HG02981 (cell line): ENCODE measurements around the gene MARK3.
A peak's percentile ranks its signal among the peaks of the same experiment; 100 is the strongest.
"Not testable (repeated sequence)": the region's sequence is repeated elsewhere in the genome, so short reads cannot be mapped to it uniquely, and the experiment has no call there.

ENCODE experiments used
- ATAC-seq: cut with Tn5 transposase; IDR thresholded peaks from one replicate; pipeline ENCODE4 v1.9.1; 2021; ENCODE audit warnings: mild to moderate bottlenecking, moderate library complexity; ENCODE audit not compliant: unreplicated experiment

The MARK3 gene

DNA sequence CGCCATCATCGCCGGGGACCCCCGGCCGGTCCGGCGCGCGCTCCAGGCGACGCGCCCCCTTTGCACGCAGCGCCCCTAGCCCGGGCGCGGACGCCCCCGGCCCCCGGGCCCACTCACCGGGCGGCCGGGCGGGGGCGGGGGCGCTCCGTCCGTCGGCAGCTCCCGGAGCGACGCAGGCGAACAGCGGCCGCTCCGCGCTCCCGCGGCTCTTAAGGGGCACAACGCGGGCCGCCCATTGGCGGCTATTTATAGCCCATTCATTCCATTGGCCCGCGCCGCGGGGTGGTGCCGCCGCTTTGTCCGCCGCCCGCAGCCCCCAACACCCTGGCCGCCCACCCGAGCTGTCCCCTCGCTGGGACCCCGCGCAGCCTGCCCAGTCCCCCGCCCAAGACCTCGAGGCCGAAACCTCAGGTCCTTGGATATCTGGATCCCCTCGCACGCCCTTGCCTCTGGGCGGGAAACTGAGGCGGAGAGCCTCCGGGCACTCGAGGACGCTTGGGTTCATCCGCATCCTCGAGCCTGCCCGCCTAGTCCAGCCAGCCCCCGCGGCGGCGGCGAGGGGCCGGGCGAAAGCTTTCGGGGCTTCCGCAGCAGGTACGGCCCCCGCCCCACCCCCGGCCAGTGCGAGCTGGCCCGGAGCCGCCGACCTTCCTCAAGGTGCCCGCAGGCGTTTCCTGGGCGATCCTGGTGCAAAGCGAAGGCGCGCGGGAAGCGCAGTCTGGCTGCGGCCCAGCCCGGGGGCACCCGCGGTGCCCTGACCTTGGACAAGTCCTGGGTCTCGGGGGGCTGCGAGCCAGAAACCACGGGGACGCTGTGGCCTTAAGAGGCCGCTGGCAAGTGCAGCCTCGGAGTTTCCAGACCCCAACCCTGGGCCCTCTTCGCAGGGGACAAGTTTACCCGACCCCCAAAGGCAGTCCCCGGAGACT lies 137.7 kb downstream of the MARK3 start, which contains the start of gene CKB:
CKB (minus strand) TSS at position 182 of the 926 bp plus-strand sequence. CDS start 337 bp downstream, outside the sequence.
- ATAC-seq: no peak

DNA sequence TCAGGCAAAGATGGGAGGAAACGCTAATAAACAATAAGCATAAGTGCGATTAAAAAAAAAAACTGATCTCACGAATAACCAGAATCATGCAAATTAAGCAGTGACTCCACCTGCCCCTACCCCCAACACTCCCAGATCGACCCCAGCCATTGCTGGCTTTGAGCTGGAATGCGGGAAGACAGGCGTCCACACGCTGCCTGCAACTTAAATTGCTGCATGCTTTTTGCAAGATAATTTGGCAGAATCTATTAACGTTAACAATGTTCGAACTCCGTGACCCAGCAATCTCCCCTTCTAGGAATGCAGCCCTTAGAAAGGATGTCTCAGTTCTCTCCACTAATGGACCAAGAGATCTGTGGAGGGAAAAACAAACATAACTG lies 138.3 kb downstream of the MARK3 start:
- ATAC-seq: no peak

DNA sequence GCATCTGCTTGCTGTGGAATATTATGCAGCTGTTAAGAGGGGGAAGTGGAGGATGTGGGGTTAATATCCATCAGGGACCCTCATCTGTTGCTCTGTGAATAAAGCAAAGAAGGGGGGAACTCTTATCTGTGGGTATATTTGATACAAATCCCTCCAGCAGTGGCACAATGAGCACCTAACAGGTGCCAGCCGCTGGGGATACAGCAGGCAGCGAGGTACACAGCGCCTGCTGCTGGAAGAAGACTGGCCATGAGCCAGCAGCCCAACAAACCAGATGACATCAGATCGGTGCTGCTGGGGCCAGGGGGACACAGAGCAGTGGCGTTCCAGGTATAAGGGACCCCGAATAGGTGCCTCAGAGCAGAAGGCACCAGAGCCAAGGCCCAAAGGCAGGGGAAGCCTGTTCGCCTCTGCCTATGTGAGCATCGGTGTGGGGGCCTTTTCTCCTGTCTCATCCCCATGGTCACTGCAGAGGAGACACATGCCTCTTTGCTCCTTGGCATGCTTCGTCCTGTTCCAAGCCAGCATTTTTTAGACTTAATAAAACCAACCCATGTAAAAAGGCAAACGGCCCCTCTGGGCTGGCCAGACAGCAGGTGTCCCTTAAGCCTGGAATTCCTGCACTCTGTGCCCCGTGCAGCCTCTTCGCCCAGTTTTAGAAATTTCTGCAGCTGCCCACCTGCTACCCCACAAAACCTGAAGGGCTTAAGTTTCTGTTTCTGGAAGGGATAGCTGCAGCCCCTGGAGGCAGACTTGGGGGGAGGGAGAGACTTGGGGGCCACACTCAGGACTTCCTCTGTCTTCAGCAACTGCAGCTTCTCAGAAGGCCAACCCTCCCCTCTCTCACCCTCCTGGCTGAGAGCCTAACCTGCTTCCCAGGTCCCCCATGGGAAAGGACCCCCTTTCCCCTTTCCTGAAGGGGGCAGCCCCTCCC lies 139.1 kb downstream of the MARK3 start:
- no peak for ATAC-seq

DNA sequence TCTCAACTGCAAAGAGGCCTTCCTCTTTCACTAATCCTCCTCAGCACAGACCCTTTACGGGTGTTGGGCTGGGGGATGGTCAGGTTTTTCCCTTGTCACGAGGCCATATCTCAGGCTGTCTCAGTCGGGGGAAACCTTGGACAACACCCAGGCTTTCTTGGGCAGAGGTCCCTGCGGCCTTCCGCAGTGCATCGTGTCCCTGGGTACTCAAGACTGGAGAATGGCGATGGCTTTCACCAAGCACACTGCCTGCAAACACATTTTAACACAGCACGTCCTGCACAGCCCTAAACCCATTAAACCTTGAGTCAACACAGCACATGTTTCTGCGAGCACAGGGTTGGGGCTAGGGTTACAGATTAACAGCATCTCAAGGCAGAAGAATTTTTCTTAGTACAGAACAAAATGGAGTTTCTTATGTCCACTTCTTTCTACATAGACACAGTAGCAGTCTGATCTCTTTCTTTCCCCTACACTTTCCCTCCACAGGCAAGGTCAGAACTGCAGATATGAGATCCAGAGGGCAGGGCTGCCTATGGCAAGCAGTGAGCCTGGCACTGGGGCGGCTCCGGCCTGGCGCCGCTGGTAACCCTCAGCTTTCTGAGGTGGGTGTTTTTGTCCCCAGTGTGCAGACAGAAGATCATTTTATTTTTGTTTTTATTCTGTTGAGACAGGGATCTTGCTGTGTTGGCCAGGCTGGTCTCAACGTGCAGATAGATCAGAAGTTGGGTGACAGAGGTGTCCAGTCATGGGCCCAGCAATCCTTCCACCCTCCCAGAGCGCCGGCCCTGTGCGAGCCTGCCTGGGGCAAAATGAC lies 140.4 kb downstream of the MARK3 start:
- not testable (repeated sequence) for ATAC-seq

DNA sequence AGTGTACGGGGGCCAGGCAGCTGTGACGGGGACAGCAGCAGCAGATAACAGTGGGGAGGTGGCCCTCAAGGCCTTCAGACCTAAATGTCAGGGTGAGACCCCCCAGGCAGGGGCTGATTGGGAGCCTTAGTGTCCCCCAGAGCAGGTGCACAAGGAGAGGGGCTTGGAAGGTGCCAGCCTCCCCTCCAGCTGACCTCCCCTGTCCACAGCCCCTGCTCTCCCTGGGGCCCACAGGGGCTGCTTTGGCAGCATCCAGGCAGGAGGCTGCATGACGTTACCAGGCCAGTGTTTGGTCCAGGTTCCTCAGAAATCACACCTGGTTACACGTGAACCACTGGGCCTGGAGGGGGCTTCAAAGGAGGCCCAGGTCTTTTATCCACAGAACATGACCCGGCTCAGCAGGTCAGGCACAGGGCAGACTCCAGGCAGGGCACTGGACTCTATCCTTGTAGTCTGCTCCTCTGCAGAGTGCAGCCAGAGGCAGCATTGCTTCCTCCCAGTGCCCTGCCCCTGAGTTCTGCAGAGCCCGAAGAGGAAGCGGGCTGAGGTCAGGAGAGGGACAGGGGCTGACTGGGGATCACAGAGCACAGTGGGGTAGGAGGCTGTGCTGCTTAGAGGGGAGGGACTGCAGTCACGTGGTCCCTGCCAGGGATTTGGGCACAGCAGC lies 141.2 kb downstream of the MARK3 start:
- ATAC-seq: no peak

DNA sequence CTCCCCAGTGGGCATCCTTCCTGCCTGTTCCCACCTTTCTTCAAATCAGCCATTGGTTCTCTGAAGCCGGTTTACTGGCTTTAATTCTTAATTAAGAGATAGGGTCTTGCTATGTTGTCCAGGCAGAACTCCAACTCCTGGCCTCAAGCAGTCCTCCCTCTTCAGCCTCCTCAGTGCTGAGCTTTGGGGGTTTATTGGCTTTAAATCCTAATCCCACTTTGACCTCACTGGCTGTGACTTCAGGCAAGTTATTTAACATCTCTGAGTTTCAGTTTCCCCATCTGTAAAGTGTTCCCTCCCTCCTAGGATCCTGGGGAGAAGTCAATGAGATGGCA lies 141.7 kb downstream of the MARK3 start:
- ATAC-seq: no peak

DNA sequence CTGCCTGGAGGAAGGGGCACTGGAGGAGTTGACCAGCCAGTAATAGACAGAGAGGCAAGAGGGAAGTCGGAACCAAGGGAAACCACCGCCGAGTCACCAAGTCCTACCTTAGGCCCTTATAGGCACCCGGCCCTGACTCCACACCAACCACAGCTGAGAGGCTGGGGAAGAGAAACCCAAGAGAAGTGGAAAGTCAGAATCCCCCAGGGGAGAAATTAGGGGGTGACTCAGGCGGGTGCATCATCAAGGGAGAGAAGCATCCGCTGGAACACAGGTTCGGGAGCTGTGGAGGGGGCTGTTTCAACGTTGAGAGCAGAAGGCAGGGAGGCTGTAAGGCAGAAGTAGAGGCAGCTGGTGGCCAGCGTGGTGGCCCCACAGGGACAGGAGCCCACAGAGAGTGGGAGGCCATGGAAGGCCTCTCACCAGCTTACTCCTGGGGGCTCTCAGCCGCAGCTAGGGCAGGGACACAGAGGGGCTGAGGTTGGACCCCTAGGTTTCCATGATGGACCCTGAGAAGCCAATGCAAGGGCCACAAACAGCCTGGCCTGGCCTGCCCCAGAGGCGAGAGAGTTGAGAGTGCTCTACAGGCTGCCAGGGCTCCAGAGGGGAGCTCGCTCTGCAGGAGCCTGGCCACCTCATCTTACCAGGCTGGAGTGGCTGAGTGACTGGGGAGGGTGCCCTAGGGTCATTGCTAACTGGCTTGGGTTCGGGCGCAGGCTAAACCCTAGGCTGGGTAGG lies 142.4 kb downstream of the MARK3 start:
- peak; percentile 65 for ATAC-seq

DNA sequence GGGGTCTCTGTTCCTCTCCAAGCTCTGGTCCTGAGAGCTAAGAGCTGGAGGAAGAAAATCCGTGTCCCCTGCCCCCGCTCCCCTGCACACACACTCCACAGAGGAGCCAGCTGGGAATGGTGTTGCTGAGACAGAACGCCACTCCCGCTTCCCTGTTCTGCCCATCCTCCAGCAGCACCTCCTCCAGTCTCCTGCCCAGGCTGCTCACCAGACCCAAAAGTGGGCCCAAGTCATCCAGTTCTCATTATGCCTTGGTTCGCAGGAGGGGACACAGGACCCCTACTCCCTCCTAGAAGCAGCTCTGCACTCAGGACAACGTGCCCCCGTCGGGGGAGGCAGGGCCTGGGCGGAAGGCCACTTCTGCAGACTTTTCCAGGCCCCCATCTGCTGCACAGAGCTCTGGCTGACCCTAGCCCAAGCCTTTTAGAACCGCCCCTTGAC lies 143.0 kb downstream of the MARK3 start:
- ATAC-seq: no peak

DNA sequence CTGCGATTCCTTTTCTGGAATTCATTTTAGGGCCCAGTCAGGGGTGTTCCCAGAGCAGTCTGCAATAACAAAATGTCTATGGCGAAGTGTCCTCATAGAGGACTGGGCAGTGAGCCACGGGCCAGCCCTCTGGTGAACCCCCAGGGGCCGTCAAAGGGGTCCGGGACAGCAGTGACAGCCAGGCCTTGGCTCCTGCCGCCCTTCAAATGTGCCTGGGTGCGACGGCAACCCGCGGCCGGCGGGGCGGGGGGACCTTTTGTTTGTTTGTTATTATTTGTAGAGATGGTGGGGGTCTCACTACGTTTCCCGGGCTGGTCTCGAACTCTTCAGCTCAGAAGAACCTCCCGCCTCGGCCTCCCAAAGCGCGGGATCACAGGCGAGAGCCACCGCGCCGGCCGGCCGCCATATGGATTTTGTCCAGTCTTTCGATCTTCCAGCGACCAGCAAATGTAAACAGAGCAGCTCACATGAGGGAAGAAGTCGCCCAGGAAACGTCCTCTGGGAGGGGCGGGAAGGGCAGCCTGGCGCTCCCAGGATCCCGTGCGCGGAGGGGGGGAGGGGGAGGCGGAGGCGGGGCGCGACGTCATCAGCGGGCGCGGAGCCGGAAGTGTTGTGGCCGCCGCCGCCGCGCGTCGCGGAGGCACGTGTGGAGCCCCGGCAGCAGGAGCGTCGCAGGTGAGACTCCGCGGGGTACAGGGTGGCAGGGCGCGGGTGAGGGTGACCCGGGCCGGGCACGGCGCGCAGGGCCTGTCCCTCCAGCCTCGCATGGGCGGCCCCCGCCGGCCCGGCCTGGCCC lies 143.6 kb downstream of the MARK3 start, which contains the start of gene TRMT61A:
TRMT61A (plus strand) TSS at position 610 of the 796 bp plus-strand sequence. CDS start 783 bp downstream, outside the sequence.
- no peak for ATAC-seq

DNA sequence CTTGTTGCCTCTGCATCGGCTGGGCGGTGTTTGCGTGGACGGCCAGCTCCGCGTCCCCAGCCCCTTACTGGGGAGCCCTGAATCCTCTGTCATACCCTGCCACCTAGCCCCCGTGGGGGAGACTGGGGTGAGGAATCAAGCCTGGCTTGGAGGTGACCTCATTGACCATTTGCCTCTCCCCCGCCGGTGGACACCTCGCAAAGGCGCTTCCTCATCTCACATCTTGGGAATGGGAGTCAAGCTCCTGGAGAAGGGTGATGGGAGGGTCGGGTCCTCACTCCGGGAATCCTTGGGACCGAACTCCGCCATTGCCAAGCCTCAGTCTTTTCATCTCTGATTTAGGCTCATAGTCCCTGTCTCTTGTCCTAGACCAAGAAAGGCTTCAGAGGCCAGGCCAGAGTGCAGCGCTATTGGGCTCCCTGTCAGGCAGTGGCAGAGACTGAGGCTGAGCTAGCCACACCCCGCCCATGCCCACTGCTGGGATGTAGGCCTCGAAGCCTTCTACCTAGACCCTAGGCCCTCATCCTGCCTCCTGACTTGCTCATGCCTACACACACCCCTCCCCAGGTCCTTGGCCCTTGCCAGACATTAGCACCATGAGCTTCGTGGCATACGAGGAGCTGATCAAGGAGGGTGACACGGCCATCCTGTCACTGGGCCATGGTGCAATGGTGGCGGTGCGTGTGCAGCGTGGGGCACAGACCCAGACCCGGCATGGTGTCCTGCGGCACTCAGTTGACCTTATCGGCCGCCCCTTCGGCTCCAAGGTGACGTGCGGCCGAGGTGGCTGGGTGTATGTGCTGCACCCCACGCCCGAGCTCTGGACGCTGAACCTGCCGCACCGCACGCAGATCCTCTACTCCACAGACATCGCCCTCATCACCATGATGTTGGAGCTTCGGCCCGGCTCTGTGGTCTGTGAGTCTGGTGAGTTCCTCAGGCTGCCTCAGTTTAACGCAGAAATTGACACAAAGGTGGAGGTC lies 144.5 kb downstream of the MARK3 start:
- no peak for ATAC-seq

DNA sequence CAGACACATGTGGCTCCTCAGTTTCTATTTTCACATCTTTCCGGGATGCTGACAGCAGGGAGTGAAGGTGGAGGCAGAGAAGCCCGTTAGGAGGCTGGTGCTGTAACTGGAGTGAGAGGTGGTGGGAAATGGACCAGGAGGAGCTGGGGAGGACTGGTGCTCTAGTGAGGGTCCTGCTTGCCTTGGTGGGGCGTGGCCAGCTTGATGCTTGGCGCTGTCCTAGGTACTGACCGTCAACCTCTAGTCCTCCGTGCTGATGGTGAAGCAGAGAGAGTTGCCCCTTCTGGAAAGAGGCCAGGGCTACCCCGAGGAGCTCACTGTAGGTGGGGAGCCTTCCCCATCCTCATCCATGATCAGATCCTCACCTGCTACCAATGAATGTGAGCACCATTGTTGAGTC lies 145.2 kb downstream of the MARK3 start:
- ATAC-seq: no peak

DNA sequence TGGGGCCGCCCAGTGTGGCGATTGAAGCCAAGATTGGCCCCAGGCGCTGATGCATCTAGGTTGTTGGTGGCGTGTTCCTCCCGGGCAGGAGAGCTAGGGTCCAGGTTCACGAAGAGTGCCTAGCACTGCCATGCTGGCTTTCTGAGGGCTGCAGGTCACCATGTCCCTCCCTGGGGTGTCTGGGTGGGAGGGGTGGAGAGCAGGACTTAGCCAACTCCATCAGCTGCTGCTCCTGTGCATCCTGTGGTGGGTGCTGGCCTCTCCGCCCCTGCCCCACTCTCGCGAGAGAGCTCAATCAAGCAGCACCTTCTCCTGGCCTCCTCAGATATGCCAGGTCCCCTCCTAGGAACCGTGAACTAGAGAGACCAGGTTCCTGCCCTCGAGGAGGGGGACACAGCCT lies 145.6 kb downstream of the MARK3 start:
- no peak for ATAC-seq

DNA sequence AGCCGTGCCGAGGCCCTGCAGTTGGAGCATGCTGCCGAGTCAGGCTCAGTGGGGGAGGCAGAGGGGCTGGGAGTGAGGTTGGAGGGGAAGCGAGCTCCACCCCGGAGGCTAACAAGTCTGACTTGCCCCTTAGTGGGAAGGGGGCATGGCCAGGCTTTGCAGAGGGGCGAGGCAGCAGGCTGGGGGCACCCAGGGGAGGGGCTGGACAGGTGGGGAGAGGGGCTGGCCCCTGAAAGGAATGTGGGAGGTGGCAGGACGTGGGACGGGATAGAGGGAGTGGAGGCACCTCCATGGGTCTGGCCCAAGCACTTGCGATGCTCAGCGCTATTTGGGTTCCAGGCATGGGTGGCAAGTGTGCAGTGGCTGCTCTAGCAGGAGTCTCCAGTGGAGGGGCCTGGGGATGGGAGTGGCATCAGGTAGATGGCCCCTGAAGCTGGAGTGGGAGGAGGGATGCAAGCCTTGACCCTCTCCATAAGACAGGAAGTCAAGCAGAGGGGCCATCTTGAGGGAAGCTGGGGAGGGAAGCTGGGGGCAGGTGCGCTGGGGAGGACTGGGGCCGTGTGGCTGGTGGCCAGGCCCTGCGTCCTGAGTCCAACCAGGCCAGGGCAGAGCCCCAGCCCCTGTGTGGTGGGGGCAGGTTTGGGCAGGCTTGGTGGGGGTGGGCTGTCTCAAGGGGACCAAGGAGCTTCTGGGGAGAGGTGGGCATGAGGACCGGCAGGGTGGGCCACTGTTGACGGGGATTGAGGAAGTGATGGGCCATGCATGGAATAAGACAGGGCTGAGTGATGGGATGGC lies 146.4 kb downstream of the MARK3 start:
- ATAC-seq: no peak

DNA sequence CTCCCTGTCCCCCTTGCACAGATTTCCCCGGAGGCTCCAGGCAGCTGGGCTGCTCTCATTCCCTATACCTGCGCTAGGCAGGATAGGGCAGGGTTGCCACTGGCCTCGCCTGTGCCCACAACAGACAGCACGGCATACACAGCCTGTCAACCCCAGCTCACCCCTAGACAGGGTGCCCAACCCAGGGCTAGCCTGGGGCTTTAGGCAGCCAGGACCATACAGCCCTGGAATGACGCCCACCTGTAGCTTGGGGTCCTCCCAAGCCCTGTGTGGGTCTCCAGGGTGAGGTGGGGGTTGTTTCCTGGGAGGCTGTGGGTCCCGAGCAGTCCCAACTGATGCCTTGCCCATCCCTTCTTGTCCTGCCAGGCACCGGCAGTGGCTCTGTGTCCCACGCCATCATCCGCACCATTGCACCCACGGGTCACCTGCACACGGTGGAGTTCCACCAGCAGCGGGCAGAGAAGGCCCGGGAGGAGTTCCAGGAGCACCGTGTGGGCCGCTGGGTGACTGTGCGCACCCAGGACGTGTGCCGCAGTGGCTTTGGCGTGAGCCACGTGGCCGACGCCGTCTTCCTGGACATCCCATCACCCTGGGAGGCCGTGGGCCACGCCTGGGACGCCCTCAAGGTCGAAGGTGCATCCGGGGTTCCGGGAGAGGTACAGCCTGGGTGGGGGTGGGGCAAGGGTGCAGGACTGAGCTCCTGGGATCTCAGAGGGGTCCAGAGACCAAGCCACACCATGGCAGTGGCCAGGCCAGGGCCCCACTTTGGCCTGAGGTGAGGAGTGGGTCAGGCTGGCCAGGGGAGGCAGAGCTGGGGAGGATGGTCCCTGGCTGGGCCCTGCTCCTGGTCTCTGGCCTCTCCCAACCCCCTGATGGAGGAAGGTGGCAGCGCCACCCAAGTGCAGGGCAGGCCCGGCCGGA lies 147.3 kb downstream of the MARK3 start:
- ATAC-seq: no peak

DNA sequence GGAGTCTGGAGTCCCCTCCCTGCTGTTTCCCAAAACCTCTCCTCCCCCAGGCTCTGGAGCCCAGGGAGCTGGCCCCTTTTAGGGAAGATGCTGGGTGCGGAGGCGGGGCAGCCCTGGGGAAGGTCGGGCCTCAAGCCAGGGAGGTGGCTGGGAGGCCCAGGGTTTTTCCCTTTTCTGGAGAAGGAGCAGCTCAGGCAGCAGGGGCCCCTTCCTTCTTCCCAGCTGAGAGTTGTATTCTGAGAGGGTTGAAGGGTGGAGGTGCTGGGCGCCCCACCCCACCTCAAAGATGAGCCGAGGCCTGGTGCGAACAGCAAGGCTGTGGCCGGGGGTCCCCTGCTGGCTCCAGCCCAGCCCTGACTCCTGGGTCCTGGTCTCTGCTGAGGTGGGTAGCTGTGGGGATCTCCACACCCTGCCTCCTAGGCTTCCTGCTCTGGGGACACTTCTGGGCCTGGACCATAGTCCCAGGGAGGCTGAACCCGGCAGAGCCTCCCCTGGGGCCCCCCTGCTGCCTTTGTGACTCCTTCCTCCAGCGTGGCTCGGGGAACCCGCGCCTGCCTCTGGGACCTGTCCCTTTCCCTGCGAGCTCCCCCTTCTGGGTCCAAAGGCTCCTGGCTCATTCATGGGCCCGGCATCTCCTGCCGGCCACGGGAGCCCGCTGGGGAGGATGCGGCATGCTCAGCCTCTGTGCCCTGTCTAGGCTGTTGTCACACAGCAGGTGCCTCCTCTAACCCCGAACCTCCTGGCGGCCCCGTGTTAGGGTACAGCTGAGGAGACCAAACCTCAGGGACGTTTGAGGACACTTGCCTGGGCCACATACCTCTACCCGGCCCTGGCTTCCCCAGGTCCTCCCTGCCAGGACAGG lies 148.2 kb downstream of the MARK3 start:
- ATAC-seq: no peak
